GM12878 (cell line): ENCODE measurements around the gene RUNX3. TPM values are rescaled to one million over a fixed set of nuclear protein-coding genes. Genes with fewer than 3 reads are reported as not detected.

Experiments used
- BACH1 ChIP-seq: fragments of 450-650 bp; IDR thresholded peaks from 2 replicates; pipeline ENCODE4 v1.6.1; 2017; ENCODE audit warnings: mild to moderate bottlenecking, borderline replicate concordance
- BMI1 ChIP-seq: fragments of 450-650 bp; IDR thresholded peaks from 2 replicates; pipeline ENCODE4 v1.6.1; 2016; ENCODE audit warnings: mild to moderate bottlenecking, moderate library complexity, borderline replicate concordance
- CBX5 ChIP-seq: sonication (generic); IDR thresholded peaks from 2 replicates; pipeline ENCODE4 v1.6.1; 2016; ENCODE audit warnings: low read depth, moderate library complexity, mild to moderate bottlenecking, inconsistent platforms
- CHD4 ChIP-seq: fragments of 200-600 bp; sonication (generic); IDR thresholded peaks from 2 replicates; pipeline ENCODE4 v1.6.1; 2016; ENCODE audit warnings: mild to moderate bottlenecking
- GATAD2B ChIP-seq: fragments of 450-650 bp; conservative IDR thresholded peaks from 2 replicates; pipeline ENCODE4 v1.6.1; 2017; ENCODE audit warnings: low read depth, mild to moderate bottlenecking, moderate library complexity
- HDGF ChIP-seq: fragments of 450-650 bp; IDR thresholded peaks from 2 replicates; pipeline ENCODE4 v1.6.1; 2016; ENCODE audit warnings: antibody characterized with exemption
- IKZF1 ChIP-seq: fragments of 450-650 bp; conservative IDR thresholded peaks from 2 replicates; pipeline ENCODE4 v1.6.1; 2017; ENCODE audit warnings: antibody characterized with exemption, mild to moderate bottlenecking
- LARP7 ChIP-seq: fragments of 450-650 bp; IDR thresholded peaks from 2 replicates; pipeline ENCODE4 v1.6.1; 2017; ENCODE audit warnings: mild to moderate bottlenecking
- NBN ChIP-seq: fragments of 450-650 bp; IDR thresholded peaks from 2 replicates; pipeline ENCODE4 v1.6.1; 2016
- NFXL1 ChIP-seq: fragments of 450-650 bp; IDR thresholded peaks from 2 replicates; pipeline ENCODE4 v1.6.1; 2017; ENCODE audit warnings: antibody characterized with exemption, mild to moderate bottlenecking, borderline replicate concordance
- NFYB ChIP-seq: IDR thresholded peaks from 2 replicates; pipeline ENCODE4 v1.6.1; 2011; ENCODE audit warnings: low read depth, mild to moderate bottlenecking, low read length, improper control_type of control experiment, moderate library complexity; ENCODE audit not compliant: insufficient read depth
- PAX8 ChIP-seq: fragments of 450-650 bp; IDR thresholded peaks from 2 replicates; pipeline ENCODE4 v1.6.1; 2017; ENCODE audit warnings: mild to moderate bottlenecking, moderate library complexity
- RAD21 ChIP-seq: IDR thresholded peaks from 2 replicates; pipeline ENCODE4 v1.6.1; 2011; ENCODE audit warnings: mild to moderate bottlenecking, low read depth, low read length, moderate library complexity; ENCODE audit not compliant: insufficient read depth
- SMAD5 ChIP-seq: IDR thresholded peaks from 2 replicates; pipeline ENCODE4 v1.6.1; 2016; ENCODE audit warnings: antibody characterized with exemption, low read depth
- STAT1 ChIP-seq: fragments of 450-650 bp; conservative IDR thresholded peaks from 2 replicates; pipeline ENCODE4 v1.6.1; 2014; ENCODE audit warnings: antibody characterized with exemption, mild to moderate bottlenecking
- STAT3 ChIP-seq: IDR thresholded peaks from 2 replicates; pipeline ENCODE4 v1.6.1; 2011; ENCODE audit warnings: low read depth, low read length, improper control_type of control experiment
- ZBED1 ChIP-seq: IDR thresholded peaks from 2 replicates; pipeline ENCODE4 v1.6.1; 2016; ENCODE audit warnings: borderline replicate concordance
- polyA plus RNA-seq, 11 experiments: library from polyadenylated mRNA; depleted of rRNA in 4 of 11; unstranded in 6 of 11; stranded (reverse) in 5 of 11; fragments of >200 nt; fragmentation: Nextera tagmentation in 4 of 11; fragmentation: Illumina TruSeq in 1 of 11; extraction: Ambion mirVana in 4 of 11; extraction: Trizol in 1 of 11; gene quantifications; 1 replicate in 1 of 11; 2 replicates in 10 of 11; pipeline versions ENCODE4 v1.2.1 to v1.2.3, GENCODE V29; 2011 to 2016; ENCODE audit warnings: inconsistent platforms in 2 of 11, missing spikeins in 2 of 11, low read depth in 1 of 11
- total RNA-seq, 4 experiments: library from RNA; depleted of rRNA in 3 of 4; stranded (reverse); fragments of >200 nt in 3 of 4; fragmentation: Illumina TruSeq in 1 of 4; extraction: Trizol in 1 of 4; gene quantifications; 2 replicates each; pipeline versions ENCODE4 v1.2.1 to v1.2.3, GENCODE V29; 2013 to 2021
- TF ChIP-seq, protein P1 (sequence below): fragments of 450-650 bp; conservative IDR thresholded peaks from 2 replicates; pipeline ENCODE4 v1.6.1; 2017; ENCODE audit warnings: mild to moderate bottlenecking, moderate library complexity
- TF ChIP-seq, protein P2 (sequence below): fragments of 450-650 bp; IDR thresholded peaks from 2 replicates; pipeline ENCODE4 v1.6.1; 2017; ENCODE audit warnings: mild to moderate bottlenecking
- TF ChIP-seq, protein P3 (sequence below): fragments of 450-650 bp; IDR thresholded peaks from 2 replicates; pipeline ENCODE4 v1.6.1; 2017; ENCODE audit warnings: mild to moderate bottlenecking, low read depth, inconsistent platforms; ENCODE audit not compliant: poor library complexity, severe bottlenecking
- TF ChIP-seq, protein P4 (sequence below): fragments of 450-650 bp; IDR thresholded peaks from 2 replicates; pipeline ENCODE4 v1.6.1; 2016; ENCODE audit warnings: mild to moderate bottlenecking
- TF ChIP-seq, protein P5 (sequence below): fragments of 450-650 bp; IDR thresholded peaks from 2 replicates; pipeline ENCODE4 v1.6.1; 2018; ENCODE audit warnings: borderline replicate concordance, mild to moderate bottlenecking; ENCODE audit not compliant: partially characterized antibody

The RUNX3 gene
- total and polyA plus RNA-seq, 10 of the 15 experiments (the other 5 are each of a cell fraction or from before 2014, with no cell fraction given), result 19.0 to 151 (median 31.4) TPM

DNA sequence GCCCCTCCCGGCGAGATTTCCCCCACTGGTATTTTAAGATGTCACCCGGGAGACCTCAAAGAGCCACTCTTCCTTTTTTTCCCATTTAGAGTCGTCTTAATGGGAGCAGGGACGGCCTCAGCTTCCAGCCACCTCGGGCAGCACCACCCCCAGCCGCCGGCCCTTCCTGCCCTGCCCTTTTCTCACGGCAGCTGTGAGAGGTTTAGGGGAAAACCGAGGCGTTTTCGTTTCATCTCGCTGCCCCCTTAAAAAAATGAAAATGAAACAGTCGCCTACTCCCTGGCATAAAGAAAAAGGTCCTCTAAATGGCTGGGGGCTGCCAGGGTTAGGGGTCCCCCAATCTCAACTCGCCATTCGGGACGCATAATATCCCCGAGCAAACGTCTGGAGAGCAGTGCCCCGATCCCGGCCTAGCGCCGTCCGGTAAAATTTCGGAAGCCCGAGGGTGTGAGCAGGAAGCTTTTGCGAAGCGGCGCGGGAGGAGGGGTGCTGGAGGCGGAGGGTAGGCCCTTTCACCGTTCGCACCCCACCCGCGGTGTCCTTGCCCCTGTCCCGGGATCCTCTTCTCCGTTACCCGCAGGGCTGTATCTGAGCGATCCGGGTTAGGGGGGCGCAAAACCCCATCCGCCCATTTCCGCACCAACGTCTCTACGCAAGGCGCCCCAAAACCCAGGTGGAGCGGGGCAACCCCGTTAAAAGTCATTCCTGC, 1.2 kb downstream of the RUNX3 start (continued):
- TF ChIP-seq, protein P1, sequence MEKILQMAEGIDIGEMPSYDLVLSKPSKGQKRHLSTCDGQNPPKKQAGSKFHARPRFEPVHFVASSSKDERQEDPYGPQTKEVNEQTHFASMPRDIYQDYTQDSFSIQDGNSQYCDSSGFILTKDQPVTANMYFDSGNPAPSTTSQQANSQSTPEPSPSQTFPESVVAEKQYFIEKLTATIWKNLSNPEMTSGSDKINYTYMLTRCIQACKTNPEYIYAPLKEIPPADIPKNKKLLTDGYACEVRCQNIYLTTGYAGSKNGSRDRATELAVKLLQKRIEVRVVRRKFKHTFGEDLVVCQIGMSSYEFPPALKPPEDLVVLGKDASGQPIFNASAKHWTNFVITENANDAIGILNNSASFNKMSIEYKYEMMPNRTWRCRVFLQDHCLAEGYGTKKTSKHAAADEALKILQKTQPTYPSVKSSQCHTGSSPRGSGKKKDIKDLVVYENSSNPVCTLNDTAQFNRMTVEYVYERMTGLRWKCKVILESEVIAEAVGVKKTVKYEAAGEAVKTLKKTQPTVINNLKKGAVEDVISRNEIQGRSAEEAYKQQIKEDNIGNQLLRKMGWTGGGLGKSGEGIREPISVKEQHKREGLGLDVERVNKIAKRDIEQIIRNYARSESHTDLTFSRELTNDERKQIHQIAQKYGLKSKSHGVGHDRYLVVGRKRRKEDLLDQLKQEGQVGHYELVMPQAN, result peak; percentile 21
- 0 out of 2 replicates have a peak, but pooled peaks have one; percentile 19 for TF ChIP-seq STAT1
- TF ChIP-seq STAT3, result no peak
- TF ChIP-seq, protein P2, sequence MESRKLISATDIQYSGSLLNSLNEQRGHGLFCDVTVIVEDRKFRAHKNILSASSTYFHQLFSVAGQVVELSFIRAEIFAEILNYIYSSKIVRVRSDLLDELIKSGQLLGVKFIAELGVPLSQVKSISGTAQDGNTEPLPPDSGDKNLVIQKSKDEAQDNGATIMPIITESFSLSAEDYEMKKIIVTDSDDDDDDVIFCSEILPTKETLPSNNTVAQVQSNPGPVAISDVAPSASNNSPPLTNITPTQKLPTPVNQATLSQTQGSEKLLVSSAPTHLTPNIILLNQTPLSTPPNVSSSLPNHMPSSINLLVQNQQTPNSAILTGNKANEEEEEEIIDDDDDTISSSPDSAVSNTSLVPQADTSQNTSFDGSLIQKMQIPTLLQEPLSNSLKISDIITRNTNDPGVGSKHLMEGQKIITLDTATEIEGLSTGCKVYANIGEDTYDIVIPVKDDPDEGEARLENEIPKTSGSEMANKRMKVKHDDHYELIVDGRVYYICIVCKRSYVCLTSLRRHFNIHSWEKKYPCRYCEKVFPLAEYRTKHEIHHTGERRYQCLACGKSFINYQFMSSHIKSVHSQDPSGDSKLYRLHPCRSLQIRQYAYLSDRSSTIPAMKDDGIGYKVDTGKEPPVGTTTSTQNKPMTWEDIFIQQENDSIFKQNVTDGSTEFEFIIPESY, result no peak
- TF ChIP-seq, protein P3, sequence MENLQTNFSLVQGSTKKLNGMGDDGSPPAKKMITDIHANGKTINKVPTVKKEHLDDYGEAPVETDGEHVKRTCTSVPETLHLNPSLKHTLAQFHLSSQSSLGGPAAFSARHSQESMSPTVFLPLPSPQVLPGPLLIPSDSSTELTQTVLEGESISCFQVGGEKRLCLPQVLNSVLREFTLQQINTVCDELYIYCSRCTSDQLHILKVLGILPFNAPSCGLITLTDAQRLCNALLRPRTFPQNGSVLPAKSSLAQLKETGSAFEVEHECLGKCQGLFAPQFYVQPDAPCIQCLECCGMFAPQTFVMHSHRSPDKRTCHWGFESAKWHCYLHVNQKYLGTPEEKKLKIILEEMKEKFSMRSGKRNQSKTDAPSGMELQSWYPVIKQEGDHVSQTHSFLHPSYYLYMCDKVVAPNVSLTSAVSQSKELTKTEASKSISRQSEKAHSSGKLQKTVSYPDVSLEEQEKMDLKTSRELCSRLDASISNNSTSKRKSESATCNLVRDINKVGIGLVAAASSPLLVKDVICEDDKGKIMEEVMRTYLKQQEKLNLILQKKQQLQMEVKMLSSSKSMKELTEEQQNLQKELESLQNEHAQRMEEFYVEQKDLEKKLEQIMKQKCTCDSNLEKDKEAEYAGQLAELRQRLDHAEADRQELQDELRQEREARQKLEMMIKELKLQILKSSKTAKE, result peak; percentile 61
- TF ChIP-seq PAX8, result no peak
- no peak for TF ChIP-seq LARP7
- no peak for TF ChIP-seq RAD21
- no peak; the same call in 1 of the 2 replicates for TF ChIP-seq BACH1
- no peak for TF ChIP-seq NFYB
- TF ChIP-seq ZBED1, result no peak
- TF ChIP-seq BMI1, result no peak
- TF ChIP-seq NBN, result no peak
- TF ChIP-seq, protein P4, sequence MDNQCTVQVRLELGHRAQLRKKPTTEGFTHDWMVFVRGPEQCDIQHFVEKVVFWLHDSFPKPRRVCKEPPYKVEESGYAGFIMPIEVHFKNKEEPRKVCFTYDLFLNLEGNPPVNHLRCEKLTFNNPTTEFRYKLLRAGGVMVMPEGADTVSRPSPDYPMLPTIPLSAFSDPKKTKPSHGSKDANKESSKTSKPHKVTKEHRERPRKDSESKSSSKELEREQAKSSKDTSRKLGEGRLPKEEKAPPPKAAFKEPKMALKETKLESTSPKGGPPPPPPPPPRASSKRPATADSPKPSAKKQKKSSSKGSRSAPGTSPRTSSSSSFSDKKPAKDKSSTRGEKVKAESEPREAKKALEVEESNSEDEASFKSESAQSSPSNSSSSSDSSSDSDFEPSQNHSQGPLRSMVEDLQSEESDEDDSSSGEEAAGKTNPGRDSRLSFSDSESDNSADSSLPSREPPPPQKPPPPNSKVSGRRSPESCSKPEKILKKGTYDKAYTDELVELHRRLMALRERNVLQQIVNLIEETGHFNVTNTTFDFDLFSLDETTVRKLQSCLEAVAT, result peak; percentile 95
- no peak for TF ChIP-seq SMAD5
- TF ChIP-seq, protein P5, sequence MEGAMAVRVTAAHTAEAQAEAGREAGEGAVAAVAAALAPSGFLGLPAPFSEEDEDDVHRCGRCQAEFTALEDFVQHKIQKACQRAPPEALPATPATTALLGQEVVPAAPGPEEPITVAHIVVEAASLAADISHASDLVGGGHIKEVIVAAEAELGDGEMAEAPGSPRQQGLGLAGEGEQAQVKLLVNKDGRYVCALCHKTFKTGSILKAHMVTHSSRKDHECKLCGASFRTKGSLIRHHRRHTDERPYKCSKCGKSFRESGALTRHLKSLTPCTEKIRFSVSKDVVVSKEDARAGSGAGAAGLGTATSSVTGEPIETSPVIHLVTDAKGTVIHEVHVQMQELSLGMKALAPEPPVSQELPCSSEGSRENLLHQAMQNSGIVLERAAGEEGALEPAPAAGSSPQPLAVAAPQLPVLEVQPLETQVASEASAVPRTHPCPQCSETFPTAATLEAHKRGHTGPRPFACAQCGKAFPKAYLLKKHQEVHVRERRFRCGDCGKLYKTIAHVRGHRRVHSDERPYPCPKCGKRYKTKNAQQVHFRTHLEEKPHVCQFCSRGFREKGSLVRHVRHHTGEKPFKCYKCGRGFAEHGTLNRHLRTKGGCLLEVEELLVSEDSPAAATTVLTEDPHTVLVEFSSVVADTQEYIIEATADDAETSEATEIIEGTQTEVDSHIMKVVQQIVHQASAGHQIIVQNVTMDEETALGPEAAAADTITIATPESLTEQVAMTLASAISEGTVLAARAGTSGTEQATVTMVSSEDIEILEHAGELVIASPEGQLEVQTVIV, result no peak
- no peak for TF ChIP-seq CHD4
- TF ChIP-seq CBX5, result no peak
- TF ChIP-seq NFXL1, result no peak
- TF ChIP-seq GATAD2B, result peak; percentile 43; the same call in 1 of the 2 replicates
- TF ChIP-seq HDGF, result no peak
- peak; percentile 42 for TF ChIP-seq IKZF1
